ENCODE results near the gene CCDC196. TPM values are rescaled to one million over a fixed set of nuclear protein-coding genes. Genes with fewer than 3 reads are reported as not detected.

CCDC196 gene
- total RNA-seq, 4 donors from 2014 or later, result not detected

GRCh38 chr14:66472251-66472650 lies 13.9 kb upstream of the CCDC196 start:
- no peak overlapping the region for H3K4me3 ChIP-seq (ENCODE audit: low read depth, poor library complexity, severe bottlenecking)
- intact Hi-C loops (cut with DNase I; ENCODE audit: low total_unique reads), result no loop called here
- DNase-seq (ENCODE audit: low spot score in 2 of 2), result no peak
- TF ChIP-seq CTCF (IDR thresholded peaks at IDR 0.05) (no peak), POLR2A (IDR thresholded peaks at IDR 0.05) (no peak)

GRCh38 chr14:66473223-66473622 lies 12.9 kb upstream of the CCDC196 start:
- H3K4me3 ChIP-seq (ENCODE audit: low read depth, poor library complexity, severe bottlenecking), result no peak overlapping the region
- intact Hi-C loops (cut with DNase I; ENCODE audit: low total_unique reads), result no loop called here
- TF ChIP-seq POLR2A (IDR thresholded peaks at IDR 0.05) (no peak), CTCF (IDR thresholded peaks at IDR 0.05) (no peak)
- no peak for DNase-seq (ENCODE audit: low spot score in 2 of 2)
- WGBS, 2 donors, result 69 to 73% methylated on average over 2 of the region's 2 CpGs

GRCh38 chr14:66476964-66477363 lies 9.2 kb upstream of the CCDC196 start:
- 4 to 5% methylated on average over 1 of the region's 1 CpG for WGBS, 2 donors
- no peak for TF ChIP-seq CTCF (IDR thresholded peaks at IDR 0.05)
- no peak for TF ChIP-seq POLR2A (IDR thresholded peaks at IDR 0.05)

GRCh38 chr14:66477567-66477966 lies 8.6 kb upstream of the CCDC196 start:
- DNase-seq (ENCODE audit: low spot score in 2 of 2), result no peak
- intact Hi-C loops (cut with DNase I; ENCODE audit: low total_unique reads), result no loop called here
- H3K4me3 ChIP-seq (ENCODE audit: low read depth, poor library complexity, severe bottlenecking), result no peak overlapping the region
- TF ChIP-seq POLR2A (IDR thresholded peaks at IDR 0.05), result no peak
- TF ChIP-seq CTCF (IDR thresholded peaks at IDR 0.05), result no peak

More at GRCh38 chr14:66476964-66477363, 9.2 kb upstream of the CCDC196 start:
- no peak overlapping the region for H3K4me3 ChIP-seq (ENCODE audit: low read depth, poor library complexity, severe bottlenecking)
- intact Hi-C loops (cut with DNase I; ENCODE audit: low total_unique reads), result no loop called here
- DNase-seq (ENCODE audit: low spot score in 2 of 2), result no peak

GRCh38 chr14:66482873-66483272 lies 3.3 kb upstream of the CCDC196 start:
- TF ChIP-seq CTCF (IDR thresholded peaks at IDR 0.05), result no peak
- TF ChIP-seq POLR2A (IDR thresholded peaks at IDR 0.05), result no peak
- H3K4me3 ChIP-seq (ENCODE audit: low read depth, poor library complexity, severe bottlenecking), result no peak overlapping the region
- WGBS, 2 donors, result 42 to 46% methylated on average over 2 of the region's 2 CpGs
- no peak for DNase-seq (ENCODE audit: low spot score in 2 of 2)
- intact Hi-C loops (cut with DNase I; ENCODE audit: low total_unique reads), result no loop called here

GRCh38 chr14:66483322-66483721 lies 2.8 kb upstream of the CCDC196 start:
- 18 to 21% methylated on average over 1 of the region's 1 CpG for WGBS, 2 donors
- intact Hi-C loops (cut with DNase I; ENCODE audit: low total_unique reads), result no loop called here

More at GRCh38 chr14:66483322-66483721, 2.8 kb upstream of the CCDC196 start:
- TF ChIP-seq CTCF (IDR thresholded peaks at IDR 0.05) (no peak), POLR2A (IDR thresholded peaks at IDR 0.05) (no peak)
- DNase-seq (ENCODE audit: low spot score in 2 of 2), result no peak
- no peak overlapping the region for H3K4me3 ChIP-seq (ENCODE audit: low read depth, poor library complexity, severe bottlenecking)
